Fibroblast of peridontal ligament (primary cell): ENCODE data around the gene CUEDC1.
"Not testable (repeated sequence)": the region's sequence is repeated elsewhere in the genome, so short reads cannot be mapped to it uniquely, and the experiment has no call there.

Experiments
- DNase-seq: peaks from one replicate; pipeline ENCODE4 v3.0.0-alpha.2; 2010; ENCODE audit errors: extremely low read depth

CUEDC1 gene

DNA sequence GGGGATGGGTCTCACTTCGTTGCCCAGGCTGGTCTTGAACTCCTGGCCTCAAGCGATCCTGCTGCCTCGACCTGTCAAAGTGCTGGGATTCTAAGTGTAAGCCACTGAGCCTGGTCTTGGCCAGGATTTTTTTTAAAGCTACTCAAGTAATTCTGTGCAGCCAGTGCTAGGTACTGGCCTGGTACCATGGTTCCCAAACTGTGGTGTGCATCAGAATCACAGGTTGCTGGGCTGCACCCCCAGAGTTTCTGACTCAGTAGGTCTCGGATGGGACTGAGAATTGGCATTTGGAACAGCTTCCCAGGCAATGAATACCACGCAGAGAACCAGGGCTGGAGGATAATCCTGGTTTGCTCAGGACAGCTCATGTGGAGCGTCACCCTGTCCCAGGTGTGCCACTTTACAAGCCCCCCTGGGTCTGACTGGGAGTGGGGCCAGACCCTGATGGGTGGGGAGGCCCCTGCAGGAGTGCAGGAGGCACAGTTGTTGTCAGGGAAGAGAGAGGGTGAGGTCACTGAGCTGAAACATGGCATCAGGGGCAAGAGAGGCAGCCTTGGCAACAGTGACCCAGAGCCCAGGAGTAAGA is 94.7 kb downstream of the CUEDC1 start:
- DNase-seq, result no peak

DNA sequence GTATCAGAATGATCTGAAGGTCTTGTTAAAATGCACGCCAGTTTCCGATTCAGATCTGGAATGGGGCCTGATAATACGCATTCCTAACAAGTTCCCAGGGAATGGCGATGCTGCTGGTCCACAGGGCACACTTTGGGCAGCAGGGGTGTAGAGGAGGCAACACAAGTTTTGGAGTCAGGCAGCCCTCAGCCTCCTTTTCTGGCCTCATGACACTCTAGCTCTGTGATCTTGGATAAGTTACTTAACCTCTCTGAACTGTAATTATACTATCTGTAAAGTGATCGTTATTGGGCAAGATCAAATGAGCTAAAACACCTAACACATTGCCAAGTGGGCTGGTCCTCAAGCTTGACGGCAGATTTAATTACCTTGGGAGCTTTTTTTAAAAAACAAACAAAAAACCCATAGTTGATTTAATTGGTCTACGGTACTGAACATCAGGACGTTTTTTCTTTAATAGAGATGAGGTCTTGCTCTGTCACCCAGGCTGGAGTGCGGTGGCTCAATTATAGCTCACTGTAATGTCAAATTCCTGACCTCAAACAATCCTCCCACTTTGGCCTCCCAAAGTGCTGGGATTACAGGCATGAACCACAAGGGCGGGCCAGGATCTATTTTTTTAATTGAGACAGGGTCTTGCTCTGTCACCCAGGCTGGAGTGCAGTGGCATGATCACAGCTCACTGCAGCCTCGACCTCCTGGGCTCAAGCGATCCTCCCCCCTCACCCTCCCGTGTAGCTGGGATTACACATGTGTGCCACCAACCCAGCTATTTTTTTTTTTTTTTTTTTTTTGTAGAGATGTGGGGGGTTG is 95.4 kb downstream of the CUEDC1 start:
- DNase-seq, result no peak

DNA sequence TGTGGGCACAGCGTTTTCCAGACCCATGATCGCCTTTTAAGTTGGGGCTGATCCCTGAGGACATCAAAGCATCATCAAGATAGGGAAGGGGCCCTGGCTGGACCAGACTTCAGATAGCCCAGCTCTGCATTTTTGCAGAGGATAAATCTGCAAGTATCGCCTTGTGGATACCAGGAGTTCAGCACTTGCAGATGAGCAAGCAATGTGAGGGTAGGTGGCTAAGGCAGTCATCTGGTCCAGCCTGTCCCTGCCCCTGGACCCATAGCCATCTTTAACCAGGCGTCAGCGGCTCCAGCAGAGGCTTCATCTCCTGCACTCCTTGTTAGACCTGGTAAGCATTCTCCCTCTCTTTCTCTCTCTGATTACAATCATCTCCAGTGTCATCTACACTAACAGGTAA is 96.4 kb downstream of the CUEDC1 start:
- DNase-seq, result no peak

DNA sequence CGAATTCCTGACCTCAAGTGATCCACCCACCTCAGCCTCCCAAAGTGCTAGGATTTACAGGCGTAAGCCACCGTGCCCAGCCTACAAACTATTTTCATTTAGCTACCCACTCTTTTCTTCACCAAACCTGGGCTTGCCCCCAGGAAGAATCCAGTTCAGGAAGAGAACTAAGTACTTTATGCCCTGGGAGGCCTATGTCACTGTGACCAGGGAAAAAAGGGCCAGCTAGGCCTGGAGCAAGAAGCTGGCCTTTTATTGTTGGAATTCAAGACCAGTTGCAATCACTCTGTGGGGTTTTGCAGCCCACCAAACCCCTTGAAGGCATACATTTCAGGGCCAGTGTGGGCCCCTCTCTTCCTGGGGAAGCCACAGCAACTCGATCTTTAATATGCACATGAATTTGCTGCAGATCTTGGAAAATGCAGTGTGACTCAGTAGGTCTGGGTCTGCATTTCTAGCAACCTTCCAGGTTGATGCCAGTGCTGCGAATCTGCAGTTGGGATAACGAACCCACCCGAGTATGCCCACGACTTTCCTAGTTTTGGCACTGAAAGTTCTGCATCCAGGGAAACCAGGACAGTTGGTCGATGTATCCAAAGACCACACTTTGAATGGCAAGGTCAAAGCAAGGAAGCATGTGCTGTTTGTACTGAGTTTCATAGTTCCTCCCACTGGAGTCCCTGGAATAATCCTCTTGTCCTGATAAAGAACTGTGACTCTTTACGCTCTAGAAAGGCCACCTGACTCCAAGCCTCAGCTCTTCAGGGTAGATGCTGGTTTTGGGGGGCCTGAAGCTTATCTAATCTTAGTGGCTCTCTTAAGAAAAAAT is 98.2 kb downstream of the CUEDC1 start:
- DNase-seq, result no peak

DNA sequence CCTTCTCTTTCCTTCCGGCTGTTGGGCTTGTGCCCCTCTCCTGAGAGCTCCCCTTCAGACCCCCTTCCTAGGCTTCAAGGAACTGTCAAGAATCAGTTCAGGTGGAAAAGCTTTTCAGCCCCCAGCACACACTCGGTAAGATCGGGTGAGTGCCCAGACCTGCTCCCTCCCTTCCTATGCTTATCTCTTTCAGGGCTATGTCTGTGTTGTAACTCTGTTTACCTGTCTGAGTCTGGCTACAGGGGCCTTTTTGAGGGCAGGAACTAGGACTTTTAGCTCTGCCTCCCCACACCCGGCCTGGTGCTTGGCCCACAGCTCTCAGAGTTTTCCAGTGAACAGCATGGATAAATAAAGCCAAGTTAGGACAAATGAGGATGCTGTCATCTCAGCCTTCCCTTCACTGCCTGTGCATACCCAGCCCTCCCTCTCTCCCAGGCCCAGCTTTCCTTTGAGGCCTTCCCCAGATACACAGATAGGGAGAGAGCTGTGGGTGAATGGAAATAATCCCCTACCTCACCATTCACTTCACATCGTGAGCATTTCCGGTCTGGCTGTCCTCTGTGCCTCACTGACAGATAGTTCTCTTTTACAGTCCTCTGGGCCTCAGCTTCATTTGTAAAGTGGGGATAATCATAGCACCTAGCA is 99.7 kb downstream of the CUEDC1 start:
- DNase-seq, result no peak

DNA sequence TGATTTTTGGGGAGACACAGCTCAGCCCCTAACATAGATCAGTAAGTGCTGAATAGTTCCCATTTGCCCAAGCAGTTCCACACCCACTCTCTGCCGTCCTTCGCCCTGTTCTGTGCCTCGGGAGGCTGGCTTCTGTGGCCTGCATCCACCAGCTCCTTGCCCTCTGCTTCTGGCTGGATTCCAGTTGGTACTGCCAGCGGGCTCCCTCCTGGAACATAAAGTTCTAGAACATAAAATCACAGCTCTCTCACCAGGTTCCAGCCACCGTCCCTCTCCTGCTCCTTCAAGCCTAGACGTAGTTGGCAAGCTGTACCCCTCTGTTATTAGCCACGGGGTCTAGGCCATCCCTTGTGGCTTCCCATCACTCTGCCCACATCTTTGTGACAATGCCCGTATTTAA is 101.5 kb downstream of the CUEDC1 start:
- DNase-seq, result no peak

DNA sequence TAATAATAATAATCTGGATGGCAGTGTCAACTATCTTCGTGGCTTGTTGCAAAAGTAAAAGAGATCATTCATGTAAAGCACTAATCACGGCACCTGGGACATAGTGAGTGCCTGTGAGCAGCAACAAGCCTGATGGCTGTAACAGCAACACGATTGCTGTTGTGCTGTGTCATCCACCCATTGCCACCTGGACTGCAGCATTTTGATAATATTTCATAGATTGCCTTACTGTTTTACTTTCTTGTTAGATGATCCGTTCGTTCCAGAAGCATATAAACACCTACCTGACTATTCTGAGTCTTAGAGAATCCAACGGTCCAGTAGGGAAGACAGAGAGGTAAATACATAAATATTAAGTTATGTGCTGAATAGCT is 102.3 kb downstream of the CUEDC1 start:
- DNase-seq, result no peak

DNA sequence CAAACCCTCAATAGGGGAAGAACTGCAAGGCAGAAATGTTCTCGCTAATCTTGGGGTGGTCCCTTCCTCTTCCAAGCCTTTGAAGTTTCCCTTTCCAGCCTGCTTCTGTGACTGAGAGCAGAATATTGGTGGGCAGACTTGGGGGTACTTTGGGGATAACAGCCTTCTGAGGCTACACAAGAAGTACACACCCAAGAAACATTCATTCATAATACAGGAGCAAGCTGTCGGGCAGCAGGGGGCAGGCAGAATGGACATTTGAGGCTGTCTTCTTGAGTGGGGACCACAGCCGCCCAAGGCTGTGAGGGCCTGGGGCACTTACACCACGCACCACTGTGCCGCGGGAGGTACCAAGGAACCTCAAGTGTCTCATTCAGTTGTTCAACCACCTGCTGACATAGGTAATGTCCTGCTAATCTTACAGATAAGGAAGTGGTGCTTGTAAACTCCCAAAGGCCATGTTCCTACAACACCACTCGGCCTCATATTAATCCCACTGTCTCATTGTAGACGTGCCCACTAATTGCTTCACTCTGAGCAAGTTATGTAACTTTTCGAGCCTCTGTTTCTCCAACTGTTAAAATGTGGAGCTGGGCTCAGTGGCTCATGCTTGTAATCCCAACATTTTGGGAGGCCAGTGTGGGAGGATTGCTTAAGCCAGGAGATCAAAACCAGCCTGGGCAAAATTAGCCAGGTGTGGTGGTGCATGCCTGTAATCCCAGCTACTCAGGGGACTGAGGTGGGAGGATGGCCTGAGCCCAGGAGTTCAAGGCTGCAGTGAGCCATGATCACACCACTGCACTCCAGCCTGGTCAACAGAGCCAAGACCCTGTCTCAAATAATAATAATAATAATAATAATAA is 102.9 kb downstream of the CUEDC1 start:
- no peak for DNase-seq

DNA sequence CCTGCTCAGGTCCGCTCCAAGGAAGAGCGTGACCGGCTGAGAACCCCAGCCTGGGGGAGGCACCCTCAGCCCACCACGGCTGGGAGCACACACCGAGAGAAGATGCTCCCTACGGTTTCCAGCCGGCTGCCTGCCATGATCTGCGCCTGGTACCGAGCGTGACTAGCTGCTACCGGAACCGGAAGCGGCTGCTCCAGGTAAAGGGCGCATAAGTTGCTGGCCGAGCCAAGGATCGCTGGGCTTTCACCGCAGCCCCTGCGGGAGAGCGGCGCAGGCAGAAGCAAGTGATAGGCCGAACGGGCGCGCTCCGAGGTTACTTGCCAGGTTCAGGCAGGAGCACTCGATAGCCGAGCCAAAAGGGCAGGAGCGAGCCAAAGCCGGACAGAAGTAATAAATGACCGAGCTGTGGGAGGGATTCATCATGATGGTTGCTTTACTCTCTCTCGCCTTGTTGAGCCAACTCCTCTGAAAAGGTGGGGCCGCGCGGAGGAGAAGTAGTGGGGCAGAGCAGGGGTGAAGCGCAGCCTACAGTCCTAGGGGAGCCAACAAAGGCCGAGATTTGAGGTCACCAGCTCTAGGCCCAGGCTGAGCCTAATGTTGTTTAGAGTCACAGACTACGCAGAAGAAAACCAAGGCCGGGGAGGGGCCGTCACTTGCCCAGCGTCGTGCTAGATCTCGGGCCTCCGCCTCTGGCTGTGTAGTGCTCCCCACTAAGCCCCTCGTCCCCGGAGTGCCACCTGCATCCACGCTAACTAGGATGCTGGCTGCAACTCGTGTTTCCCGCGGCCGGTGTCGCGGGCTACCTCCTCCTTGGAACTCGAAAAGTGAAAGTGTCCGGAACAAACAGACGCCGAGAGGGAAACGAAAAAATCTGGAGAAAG is 105.1 kb downstream of the CUEDC1 start, which contains the start of gene MRPS23:
TSS of gene MRPS23 (minus strand) at position 171 of the 881 bp plus-strand sequence. CDS start at position 137, 34 bp downstream.
- peak; percentile 98 for DNase-seq

DNA sequence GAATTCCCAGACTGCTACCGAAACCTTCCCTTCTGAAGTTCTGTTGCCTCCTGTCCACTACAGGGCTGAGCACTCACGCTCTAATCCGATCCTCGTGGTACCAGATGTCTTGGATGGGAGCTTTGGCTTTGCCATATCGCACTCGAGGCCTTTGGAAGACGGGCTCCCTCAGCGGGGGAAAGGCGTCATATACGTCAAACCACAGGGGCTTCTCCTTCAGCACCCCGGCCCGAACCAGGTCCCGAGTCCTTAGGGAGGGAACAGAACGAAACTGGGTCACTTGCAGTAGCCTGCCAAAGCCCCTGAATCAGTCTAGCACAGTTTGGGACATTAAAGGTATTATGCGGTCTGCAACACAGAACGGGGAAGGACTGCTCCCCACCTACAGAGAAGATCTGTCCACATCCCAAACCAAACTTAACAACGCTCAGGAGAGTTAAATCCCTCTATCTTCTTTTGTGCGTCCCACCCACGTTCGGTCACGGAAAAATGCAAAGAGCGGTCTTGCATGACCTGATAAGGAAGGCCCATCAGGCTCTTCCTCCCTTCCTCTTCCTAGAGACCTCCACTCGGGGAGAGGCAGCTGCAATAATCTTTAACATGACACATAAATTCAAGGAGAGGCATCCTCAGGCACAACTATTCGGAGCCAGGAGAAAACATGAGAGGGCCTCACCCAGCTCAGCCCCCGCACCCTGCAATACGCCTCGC is 105.9 kb downstream of the CUEDC1 start:
- no peak for DNase-seq

DNA sequence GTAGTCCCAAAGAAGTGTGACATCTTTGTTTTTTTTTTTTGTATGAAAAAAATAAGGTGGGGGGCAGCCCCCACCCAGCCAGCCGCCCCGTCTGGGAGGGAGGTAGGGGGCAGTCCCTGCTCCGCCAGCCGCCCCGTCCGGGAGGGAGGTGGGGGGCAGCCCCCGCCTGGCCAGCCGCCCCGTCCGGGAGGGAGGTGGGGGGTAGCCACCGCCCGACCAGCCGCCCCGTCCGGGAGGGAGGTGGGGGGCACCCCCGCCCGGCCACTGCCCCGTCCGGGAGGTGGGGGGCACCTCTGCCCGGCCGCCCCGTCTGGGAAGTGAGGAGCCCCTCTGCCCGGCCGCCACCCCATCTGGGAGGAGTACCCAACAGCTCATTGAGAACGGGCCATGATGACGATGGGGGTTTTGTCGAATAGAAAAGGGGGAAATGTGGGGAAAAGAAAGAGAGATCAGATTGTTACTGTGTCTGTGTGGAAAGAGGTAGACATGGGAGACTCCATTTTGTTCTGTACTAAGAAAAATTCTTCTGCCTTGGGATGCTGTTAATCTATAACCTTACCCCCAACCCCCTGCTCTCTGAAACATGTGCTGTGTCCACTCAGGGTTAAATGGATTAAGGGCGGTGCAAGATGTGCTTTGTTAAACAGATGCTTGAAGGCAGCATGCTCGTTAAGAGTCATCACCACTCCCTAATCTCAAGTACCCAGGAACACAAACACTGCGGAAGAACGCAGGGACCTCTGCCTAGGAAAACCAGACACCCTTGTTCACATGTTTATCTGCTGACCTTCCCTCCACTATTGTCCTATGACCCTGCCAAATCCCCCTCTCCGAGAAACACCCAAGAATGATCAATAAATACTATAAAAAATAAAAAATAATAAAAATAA is 108.9 kb downstream of the CUEDC1 start:
- not testable (repeated sequence) for DNase-seq

DNA sequence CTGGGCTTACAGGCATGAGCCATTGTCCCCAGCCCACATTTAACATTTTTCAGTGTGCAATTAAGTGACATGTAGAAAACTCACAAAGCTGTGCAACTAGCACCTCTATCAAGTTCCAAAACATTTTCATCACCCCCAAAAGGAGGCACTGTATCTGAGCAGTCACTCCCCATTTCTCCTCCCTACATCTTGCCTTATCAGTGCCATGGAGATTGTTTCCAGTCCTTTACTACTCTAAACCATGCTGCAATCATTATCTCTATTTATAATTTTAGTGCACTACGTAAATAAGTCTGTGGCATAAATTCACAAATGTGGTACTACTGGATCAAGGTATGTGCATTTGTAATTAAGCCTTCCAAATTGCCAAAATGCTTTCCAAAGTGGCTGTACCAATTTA is 112.9 kb downstream of the CUEDC1 start:
- no peak for DNase-seq

DNA sequence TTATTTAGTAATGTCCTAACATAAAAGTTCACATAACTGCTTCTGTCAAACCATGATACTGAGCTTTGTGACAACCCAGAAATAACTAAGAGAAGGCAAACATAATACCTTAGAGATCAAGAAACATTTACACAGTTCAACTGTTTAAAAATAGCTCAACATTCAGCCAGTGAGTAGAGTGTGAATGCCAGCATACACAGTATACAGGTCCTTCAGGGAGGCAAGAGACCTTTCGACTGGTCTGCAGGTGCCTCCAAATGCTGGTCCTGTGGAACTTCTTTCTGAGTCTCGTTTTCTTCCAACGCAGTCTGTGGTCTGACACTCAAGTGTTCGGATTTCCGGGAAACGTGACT is 115.7 kb downstream of the CUEDC1 start:
- no peak for DNase-seq

DNA sequence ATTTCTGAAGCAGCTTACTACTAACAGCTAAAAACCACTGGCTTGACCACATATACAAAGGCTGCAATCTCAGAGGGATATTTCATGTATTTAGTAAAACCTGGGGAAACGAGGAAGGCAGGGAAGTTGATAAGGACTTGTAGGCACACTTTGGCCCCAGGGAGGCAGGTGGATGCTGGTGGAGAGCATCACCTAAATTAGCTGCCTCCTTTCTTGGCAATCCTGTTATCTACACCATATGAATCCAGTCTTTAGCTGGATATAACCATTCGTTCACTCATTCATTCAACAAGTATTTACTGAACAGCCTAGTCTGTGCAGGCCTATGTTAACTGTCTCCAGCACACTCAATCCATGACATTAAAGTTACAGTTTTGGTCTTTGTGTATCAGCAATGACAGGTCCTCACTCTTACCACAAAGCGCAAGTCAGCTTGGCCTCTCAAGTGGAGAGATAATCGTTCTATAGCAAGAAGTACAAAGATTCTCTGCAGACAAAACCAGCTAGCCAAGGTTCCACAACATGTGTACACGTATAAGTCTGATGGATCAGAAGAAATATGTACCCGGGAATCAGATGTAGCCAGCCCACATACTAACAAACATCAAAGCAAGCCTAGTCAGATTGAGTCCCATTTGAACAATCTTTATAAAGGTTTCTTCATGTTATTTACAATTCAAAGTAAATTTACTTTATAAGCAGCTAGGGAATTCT is 116.2 kb downstream of the CUEDC1 start:
- DNase-seq, result no peak

DNA sequence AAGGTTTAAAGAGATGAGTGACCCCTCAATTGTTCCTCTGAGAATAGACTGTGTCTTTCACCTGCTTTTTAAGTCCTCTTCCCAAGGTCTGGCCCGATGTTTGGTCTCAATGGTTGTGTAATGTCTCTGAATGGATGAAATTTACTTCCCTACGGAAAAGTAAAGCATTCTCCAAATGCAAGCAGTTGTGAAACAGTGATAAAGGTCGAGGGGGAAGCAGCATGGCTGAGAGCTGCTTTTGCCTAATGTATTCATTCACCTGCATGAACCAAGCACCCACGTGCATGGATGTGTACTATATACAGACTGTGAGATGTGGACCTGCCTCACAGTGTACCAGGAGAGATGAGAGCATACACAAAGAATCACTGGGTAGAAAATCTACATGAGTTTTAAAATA is 116.8 kb downstream of the CUEDC1 start:
- DNase-seq, result no peak

DNA sequence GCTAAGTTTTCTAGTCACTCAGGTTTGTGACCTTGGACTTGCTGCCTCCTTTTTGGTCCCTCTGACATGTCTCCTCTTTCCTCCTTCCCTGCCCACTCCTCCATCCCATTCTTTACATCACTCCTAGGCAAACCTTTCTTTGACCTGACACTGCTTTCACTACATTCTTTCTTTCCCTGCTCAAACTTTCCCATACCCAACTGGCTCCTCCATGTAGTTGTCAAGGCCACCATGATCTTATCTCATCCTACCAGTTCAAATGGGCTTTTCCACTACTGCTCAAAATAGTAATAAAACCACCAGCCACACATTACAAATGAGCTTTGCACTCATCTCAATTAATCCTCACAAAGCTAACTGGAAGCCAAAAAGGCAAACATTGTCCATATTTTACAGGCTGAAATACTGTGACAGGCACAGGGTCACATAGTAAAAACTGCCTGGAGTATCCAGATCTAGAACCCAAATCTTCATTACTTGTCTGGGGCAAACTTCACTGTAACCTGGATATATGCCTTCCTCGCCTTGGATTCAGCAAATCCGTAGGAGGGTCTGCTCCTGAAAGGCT is 119.8 kb downstream of the CUEDC1 start:
- no peak for DNase-seq

DNA sequence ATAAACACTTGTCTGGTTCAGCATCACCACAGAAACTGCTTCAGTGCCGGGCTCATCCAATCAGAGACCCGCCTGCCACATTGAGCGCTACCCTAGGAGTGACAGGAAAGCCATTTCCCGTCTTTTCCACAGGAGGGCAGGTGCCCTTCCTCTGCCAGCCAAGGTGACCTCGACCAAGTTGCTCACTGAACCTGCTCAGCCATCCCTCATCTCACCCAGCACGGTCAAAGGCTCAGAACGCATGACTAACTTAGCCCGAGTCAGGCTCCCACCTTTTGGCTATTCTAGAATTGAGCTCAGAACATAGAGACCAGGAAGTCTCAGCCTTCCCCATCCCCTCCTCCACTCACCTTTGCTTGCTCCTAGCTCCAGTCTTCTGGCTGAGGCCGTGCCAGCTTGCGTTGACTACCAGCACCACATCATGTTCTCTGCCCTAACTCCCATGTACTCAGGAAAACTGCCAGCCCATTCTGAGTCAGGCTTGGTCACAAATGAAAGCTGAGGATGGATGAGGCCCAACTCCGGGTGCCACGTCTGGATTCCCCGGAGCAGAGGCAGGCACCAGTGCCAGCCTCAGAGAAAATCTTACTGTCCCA is 121.0 kb downstream of the CUEDC1 start:
- DNase-seq, result peak; percentile 59
